RWPE1 (cell line): Measurements from ENCODE around the gene R3HDML.

Source experiments
- CTCF ChIA-PET: fragments of 350-600 bp; sonication (Branson Sonifier 250); formaldehyde crosslinking; extraction: SDS; loops from one replicate; lab custom pipeline; 2021; lab: Yijun Ruan, JAX
- POLR2A ChIA-PET: fragments of 400-600 bp; formaldehyde crosslinking; extraction: SDS; loops from one replicate; lab custom pipeline; 2020; ENCODE audit warnings: antibody characterized with exemption; ENCODE audit not compliant: low non-redundant PET; lab: Yijun Ruan, JAX
- DNase-seq: peaks from one replicate; pipeline ENCODE4 v3.0.0; 2012; ENCODE audit warnings: low spot score
- H3K27ac ChIP-seq: fragments of 450-650 bp; 2 replicates; pipeline ENCODE4 v1.5.1; 2017
- CTCF ChIP-seq: fragments of 450-650 bp; conservative IDR thresholded peaks from 2 replicates; pipeline ENCODE4 v1.5.1; 2017; ENCODE audit warnings: low read depth, mild to moderate bottlenecking

Gene R3HDML

GRCh38 chr20:44364068-44364467 is 27.2 kb downstream of the R3HDML start:
- ChIA-PET CTCF (interaction anchor here (1.1 kb wide), 1 partner anchor 20 kb away, joined by 3 read pairs; no protein-coding TSS in a partner anchor), POLR2A (no interaction called here)
- H3K27ac ChIP-seq, result no peak overlapping the region
- no peak for TF ChIP-seq CTCF
- DNase-seq, result no peak

GRCh38 chr20:44364780-44365179 is 27.9 kb downstream of the R3HDML start:
- DNase-seq, result no peak
- CTCF ChIA-PET, result no interaction called here
- H3K27ac ChIP-seq, result no peak overlapping the region
- POLR2A ChIA-PET, result interaction anchor here (0.6 kb wide), 1 partner anchor 14 kb away, joined by 3 read pairs; no protein-coding TSS in a partner anchor
- no peak for TF ChIP-seq CTCF

GRCh38 chr20:44367746-44368145 is 30.9 kb downstream of the R3HDML start:
- no peak for TF ChIP-seq CTCF
- H3K27ac ChIP-seq, result no peak overlapping the region
- CTCF ChIA-PET, result interaction anchor here (0.6 to 1.0 kb wide), 4 partner anchors 17 to 178 kb away, joined by 3 to 4 read pairs (median 3); no protein-coding TSS in a partner anchor
- no peak for DNase-seq
- POLR2A ChIA-PET, result no interaction called here

- H3K27ac ChIP-seq, result no peak overlapping the region
- DNase-seq, result no peak
- no peak for TF ChIP-seq CTCF
- ChIA-PET CTCF (interaction anchor here (0.6 to 1.3 kb wide), 3 partner anchors 13 to 16 kb away, joined by 3 to 4 read pairs (median 3); no protein-coding TSS in a partner anchor), POLR2A (no interaction called here)
These were observed 33.9 kb downstream of the R3HDML start for GRCh38 chr20:44370639-44371218.

- POLR2A ChIA-PET, result no interaction called here
- no peak for TF ChIP-seq CTCF
- no peak for DNase-seq
These were observed 45.8 kb downstream of the R3HDML start for GRCh38 chr20:44382641-44383040.

GRCh38 chr20:44384423-44385027 is 47.7 kb downstream of the R3HDML start:
- peak; percentile 96 for TF ChIP-seq CTCF
- no peak overlapping the region for H3K27ac ChIP-seq
- peak; percentile 75 for DNase-seq
- ChIA-PET CTCF (interaction anchor here (0.5 to 4.2 kb wide), 38 partner anchors 10 to 291 kb away, joined by 3 to 90 read pairs (median 4); partner anchors contain the start of genes FITM2 and TTPAL), POLR2A (no interaction called here)

More at GRCh38 chr20:44382641-44383040, 45.8 kb downstream of the R3HDML start:
- H3K27ac ChIP-seq, result no peak overlapping the region
- CTCF ChIA-PET, result interaction anchor here (0.6 to 4.2 kb wide), 5 partner anchors 89 to 301 kb away, joined by 3 to 90 read pairs (median 7); no protein-coding TSS in a partner anchor
